Measurements from ENCODE around the gene SF1.

- TF ChIP-seq CTCF (IDR thresholded peaks at IDR 0.05) (no peak), POLR2AphosphoS5 (IDR thresholded peaks at IDR 0.05; ENCODE audit: insufficient read depth in 1 of 2, low read depth in 1 of 2) (no peak), POLR2A (IDR thresholded peaks at IDR 0.05) (no peak)
Observed at GRCh38 chr11:64762674-64763525, 15.4 kb downstream of the SF1 start.

Data from vagina (tissue), 2 donors.